Cerebellar nuclear complex (tissue), 1 donor: ENCODE results near the gene SPATA31D3.
"Not testable (repeated sequence)": the region's sequence is repeated elsewhere in the genome, so short reads cannot be mapped to it uniquely, and the experiment has no call there.

Experiments
- DNase-seq, 2 experiments: peaks; one replicate each; lab custom pipeline; 2025; lab: John Stamatoyannopoulos, UW

SPATA31D3 gene

GRCh38 chr9:81943393-81943792, at the start of gene SPATA31D3:
Gene SPATA31D3, plus strand, starts transcription at chr9:81943500. Its CDS starts 86 bp downstream, at chr9:81943586.
- DNase-seq = not testable (repeated sequence)

- no peak for DNase-seq
These were observed 49.4 kb upstream of the SPATA31D3 start for GRCh38 chr9:81893929-81894328.

- no peak for DNase-seq
These were observed 48.4 kb upstream of the SPATA31D3 start for GRCh38 chr9:81894891-81895290.

GRCh38 chr9:81896070-81896469, 47.2 kb upstream of the SPATA31D3 start:
- no peak for DNase-seq

GRCh38 chr9:81898851-81899250, 44.4 kb upstream of the SPATA31D3 start:
- no peak for DNase-seq

GRCh38 chr9:81902196-81902595, 41.1 kb upstream of the SPATA31D3 start:
- DNase-seq = no peak

- DNase-seq = no peak
These were observed 40.7 kb upstream of the SPATA31D3 start for GRCh38 chr9:81902626-81903025.

- DNase-seq = no peak
These were observed 36.6 kb upstream of the SPATA31D3 start for GRCh38 chr9:81906671-81907070.

GRCh38 chr9:81912135-81912534, 31.2 kb upstream of the SPATA31D3 start:
- no peak for DNase-seq

GRCh38 chr9:81915801-81916505, 27.3 kb upstream of the SPATA31D3 start:
- no peak for DNase-seq

- DNase-seq = not testable (repeated sequence)
These were observed 24.8 kb upstream of the SPATA31D3 start for GRCh38 chr9:81918507-81918906.

GRCh38 chr9:81928305-81928704, 15.0 kb upstream of the SPATA31D3 start, which contains the start of gene SPATA31D4:
Gene SPATA31D4, plus strand, starts transcription at chr9:81928428. Its CDS starts 86 bp downstream, at chr9:81928514.
- DNase-seq = not testable (repeated sequence)

GRCh38 chr9:81930147-81930546, 13.2 kb upstream of the SPATA31D3 start:
- DNase-seq = not testable (repeated sequence)

GRCh38 chr9:81933547-81933946, 9.8 kb upstream of the SPATA31D3 start:
- DNase-seq = not testable (repeated sequence)

GRCh38 chr9:81948650-81949049, 5.3 kb downstream of the SPATA31D3 start:
- DNase-seq = not testable (repeated sequence)

- no peak for DNase-seq
These were observed 9.8 kb downstream of the SPATA31D3 start for GRCh38 chr9:81953096-81953495.

- no peak for DNase-seq
These were observed 12.3 kb downstream of the SPATA31D3 start for GRCh38 chr9:81955625-81956024.

GRCh38 chr9:81964218-81965171, 21.2 kb downstream of the SPATA31D3 start:
- no peak for DNase-seq

- DNase-seq = no peak
These were observed 24.7 kb downstream of the SPATA31D3 start for GRCh38 chr9:81968026-81968425.

- DNase-seq = no peak
These were observed 26.7 kb downstream of the SPATA31D3 start for GRCh38 chr9:81969971-81970370.

- no peak for DNase-seq
These were observed 28.4 kb downstream of the SPATA31D3 start for GRCh38 chr9:81971727-81972126.

GRCh38 chr9:81974764-81975163, 31.5 kb downstream of the SPATA31D3 start:
- DNase-seq = no peak

- no peak for DNase-seq
These were observed 33.1 kb downstream of the SPATA31D3 start for GRCh38 chr9:81976351-81976750.
